Aorta (tissue), 5 donors: Measurements from ENCODE around the gene ADAP1. TPM values are rescaled to one million over a fixed set of nuclear protein-coding genes. Genes with fewer than 3 reads are reported as not detected.
"Not testable (repeated sequence)": the region's sequence is repeated elsewhere in the genome, so short reads cannot be mapped to it uniquely, and the experiment has no call there.

Experiments
- ATAC-seq: fragments of 200-7000 bp; cut with Tn5 transposase; one replicate; pipeline ENCODE4 v1.9.1; 2022; ENCODE audit warnings: moderate library complexity; ENCODE audit not compliant: low FRiP score
- DNase-seq, 2 donors: peaks; one replicate each; pipeline ENCODE4 v3.0.0-alpha.2; 2020
- H3K27ac ChIP-seq, 2 donors: one replicate each; pipeline ENCODE4 v1.5.1; 2013; ENCODE audit warnings: low read length in 2 of 2, mild to moderate bottlenecking in 2 of 2, moderate library complexity in 2 of 2, control low read depth in 1 of 2, inconsistent platforms in 1 of 2, low read depth in 1 of 2
- H3K27me3 ChIP-seq, 2 donors: one replicate each; pipeline ENCODE4 v1.6.1; 2013; ENCODE audit warnings: control low read depth in 1 of 2, low read length in 1 of 2, mild to moderate bottlenecking in 1 of 2, moderate library complexity in 1 of 2; ENCODE audit not compliant: insufficient read depth in 2 of 2, control insufficient read depth in 1 of 2
- H3K36me3 ChIP-seq, 2 donors: one replicate each; pipeline ENCODE4 v1.6.1; 2013; ENCODE audit warnings: control low read depth in 1 of 2, low read length in 1 of 2, mild to moderate bottlenecking in 1 of 2; ENCODE audit not compliant: insufficient read depth in 2 of 2, control insufficient read depth in 1 of 2
- H3K4me1 ChIP-seq, 2 donors: one replicate each; pipeline ENCODE4 v1.6.1; 2013; ENCODE audit warnings: low read length in 2 of 2, control low read depth in 1 of 2, mild to moderate bottlenecking in 1 of 2, moderate library complexity in 1 of 2; ENCODE audit not compliant: insufficient read depth in 2 of 2, control insufficient read depth in 1 of 2
- H3K4me3 ChIP-seq, 2 donors: one replicate each; pipeline ENCODE4 v1.5.1; 2013; ENCODE audit warnings: low read length in 2 of 2, control low read depth in 1 of 2, mild to moderate bottlenecking in 1 of 2
- H3K9me3 ChIP-seq: one replicate; pipeline ENCODE4 v1.6.1; 2013; ENCODE audit warnings: mild to moderate bottlenecking, low read length; ENCODE audit not compliant: control insufficient read depth
- WGBS, 2 donors: extraction: QIAGEN DNeasy Blood & Tissue Kit; methylation state at CpG; one replicate each; pipeline ENCODE4 v1.1.7; 2013; 5-methylcytosine and 5-hydroxymethylcytosine counted together
- intact Hi-C, 2 donors: fragments of 100-400 bp; cut with DNase I; formaldehyde crosslinking; loops; one replicate each; pipeline versions ENCODE4 v1.14.2 to v1.15.0; 2022
- polyA plus RNA-seq, 2 donors: library from polyadenylated mRNA; stranded (reverse); fragments of 200-250 nt; gene quantifications; one replicate each; pipeline ENCODE4 v1.2.3, GENCODE V29; 2013
- total RNA-seq, 2 donors: library from RNA; stranded (reverse); fragmentation: NEBNext Ultra II Directional; extraction: Animal tissue kit (Norgen Biotek cat#: 25700); gene quantifications; one replicate each; pipeline ENCODE4 v1.2.1, GENCODE V29; 2021
- donor health status: healthy with polysubstance abuse.
- donor health status: Bipolar disorder and iron deficiency.
- donor health status: DM: no; HTN: no; CAD: no.
- donor health status: DM: no; HTN: no; CAD: no.
- donor health status: DM: yes; HTN: yes; CAD: no.

ADAP1 gene
- total and polyA plus RNA-seq, 4 donors = 4.3 to 16.9 (median 11.4) TPM

DNA sequence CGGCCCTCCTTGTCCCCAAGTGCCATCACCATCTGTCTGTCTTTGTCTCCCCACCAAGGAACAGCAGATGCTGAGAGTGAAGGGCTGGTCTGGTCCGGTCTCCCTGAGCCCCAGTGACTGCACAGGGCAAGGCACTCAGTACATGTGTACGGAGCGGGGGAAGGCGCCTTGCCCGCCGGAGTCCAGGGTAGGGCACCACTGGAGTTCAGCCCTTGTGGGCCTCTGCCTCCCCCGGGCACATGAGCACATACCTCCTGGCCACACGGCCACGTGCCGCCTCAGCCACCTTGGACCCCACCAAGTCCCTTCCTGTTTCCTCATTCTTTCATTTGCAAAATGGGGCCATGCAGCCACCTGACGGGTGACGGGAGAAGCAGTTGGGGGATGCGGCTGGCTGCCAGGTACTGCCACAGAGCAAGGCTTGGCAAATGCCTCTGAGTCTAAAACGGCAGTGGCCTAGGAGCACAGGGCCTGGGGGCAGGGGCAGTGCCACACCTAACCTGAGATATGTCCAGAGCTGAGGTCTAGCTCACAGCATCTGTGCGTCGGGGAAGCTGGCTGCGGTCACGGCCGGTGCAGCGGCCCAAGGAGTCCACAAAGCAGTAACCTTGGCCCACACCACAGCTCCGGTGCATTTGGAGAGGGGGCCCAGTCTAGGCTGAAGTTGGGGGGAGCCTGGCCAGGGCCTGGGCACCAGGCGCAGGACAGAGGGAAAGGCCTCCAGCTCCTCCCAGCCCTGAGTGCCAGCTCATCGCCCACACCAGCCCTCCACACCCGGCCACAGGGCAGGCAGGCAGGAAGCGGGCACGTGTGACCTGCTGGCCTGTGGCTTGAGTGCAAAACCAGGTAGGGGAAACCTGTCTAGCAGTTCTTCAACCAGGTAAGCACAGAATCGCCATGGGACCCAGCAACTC is 5.2 kb downstream of the ADAP1 start:
- WGBS, 2 donors = 93 to 94% methylated on average over 27 to 28 of the region's 28 CpGs
- intact Hi-C loops = no loop called here
- no peaks in the 10 kb centered on the region for H3K27me3 ChIP-seq
- DNase-seq (peak; percentile 33 to 58), ATAC-seq (no peak)
- no peak overlapping the region for H3K4me3 ChIP-seq
- no peaks in the 10 kb centered on the region for H3K9me3 ChIP-seq
- H3K27ac ChIP-seq = no peak overlapping the region
- no peaks in the 10 kb centered on the region for H3K36me3 ChIP-seq
- no peaks in the 10 kb centered on the region for H3K4me1 ChIP-seq

DNA sequence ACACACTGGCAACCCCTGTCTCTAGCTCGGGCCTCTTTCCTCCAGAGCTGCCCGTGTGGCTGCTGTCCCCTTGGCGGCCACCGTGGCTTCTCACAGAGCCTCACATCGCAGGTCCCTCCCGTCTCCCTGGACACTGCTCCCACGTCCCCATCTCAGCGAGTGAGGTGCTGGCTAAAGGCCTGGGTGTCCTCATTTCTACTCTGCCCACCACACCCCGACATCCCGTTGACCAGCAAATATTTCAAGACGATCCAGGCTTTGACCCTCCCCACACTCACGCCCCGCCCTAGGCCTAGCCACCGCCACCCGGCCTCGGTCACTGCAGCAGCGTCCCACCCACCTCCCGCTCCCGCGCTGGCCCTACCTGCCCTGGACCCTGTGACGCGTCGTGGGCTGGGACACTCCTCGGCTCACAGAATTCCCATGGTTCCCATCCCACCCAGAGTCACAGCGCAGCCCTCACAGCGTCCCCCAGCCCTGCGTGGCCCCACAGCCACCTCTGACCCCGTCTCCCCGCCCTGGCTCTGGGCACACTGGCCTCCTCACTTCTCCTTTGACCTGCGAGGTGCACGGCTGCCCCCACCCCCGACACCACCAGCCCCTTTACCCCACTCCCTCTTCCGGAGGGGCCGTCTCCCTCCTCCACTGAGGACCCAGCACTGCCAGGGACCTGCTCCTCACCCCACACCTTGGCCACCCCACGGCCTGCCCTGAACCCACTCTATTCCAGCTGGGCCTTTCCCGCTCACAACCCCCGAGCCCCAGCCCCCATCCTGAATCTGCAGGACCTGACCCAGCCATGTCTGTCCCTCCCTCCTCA is 6.9 kb downstream of the ADAP1 start:
- WGBS, 2 donors = 93% methylated on average over 37 of the region's 37 CpGs
- no peaks in the 10 kb centered on the region for H3K9me3 ChIP-seq
- no peak overlapping the region for H3K27ac ChIP-seq
- intact Hi-C loops = no loop called here
- ATAC-seq (no peak), DNase-seq (peak; percentile 44 to 60)
- no peaks in the 10 kb centered on the region for H3K36me3 ChIP-seq
- H3K27me3 ChIP-seq = no peaks in the 10 kb centered on the region
- H3K4me1 ChIP-seq = no peaks in the 10 kb centered on the region
- H3K4me3 ChIP-seq = no peak overlapping the region

GRCh38 chr7:946256-946996 is 8.1 kb downstream of the ADAP1 start:
- DNase-seq (peak; percentile 30 to 68), ATAC-seq (peak; percentile 15)
- Histone ChIP-seq H3K27ac (no peak overlapping the region), H3K36me3 (no peaks in the 10 kb centered on the region), H3K9me3 (no peaks in the 10 kb centered on the region), H3K4me1 (no peaks in the 10 kb centered on the region), H3K27me3 (no peaks in the 10 kb centered on the region), H3K4me3 (no peak overlapping the region)
- intact Hi-C loops = no loop called here
- 80 to 83% methylated on average over 28 to 29 of the region's 29 CpGs for WGBS, 2 donors

GRCh38 chr7:945556-946255 is 8.8 kb downstream of the ADAP1 start:
- H3K27ac ChIP-seq = no peak overlapping the region
- H3K4me3 ChIP-seq = no peak overlapping the region
- intact Hi-C loops = no loop called here
- peak; percentile 51 for ATAC-seq
- H3K4me1 ChIP-seq = no peaks in the 10 kb centered on the region
- no peaks in the 10 kb centered on the region for H3K9me3 ChIP-seq
- H3K36me3 ChIP-seq = no peaks in the 10 kb centered on the region
- WGBS, 2 donors = 82% methylated on average over 30 of the region's 30 CpGs
- DNase-seq = peak; percentile 39 to 68
- H3K27me3 ChIP-seq = no peaks in the 10 kb centered on the region

GRCh38 chr7:945147-945555 is 9.3 kb downstream of the ADAP1 start:
- no peaks in the 10 kb centered on the region for H3K4me1 ChIP-seq
- no peak overlapping the region for H3K27ac ChIP-seq

DNA sequence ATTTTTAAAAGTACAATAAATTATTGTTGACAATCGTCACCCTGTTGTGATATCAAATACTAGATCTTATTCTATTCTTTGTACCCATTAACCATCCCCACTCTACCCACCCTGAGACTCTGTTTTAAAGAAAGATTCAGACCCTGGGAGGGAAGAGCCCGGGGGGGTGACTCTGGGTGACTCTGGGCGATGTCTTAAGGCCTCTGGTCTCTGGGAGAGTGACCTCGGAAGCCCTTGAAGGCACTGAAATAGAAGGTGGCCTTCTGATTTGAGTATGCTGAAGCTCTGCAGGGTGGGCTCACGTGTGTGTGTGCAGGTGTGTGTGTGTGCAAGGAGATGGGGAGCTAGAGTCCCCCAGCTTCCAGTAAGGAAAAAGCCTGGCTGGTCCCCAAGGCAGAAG is 9.7 kb downstream of the ADAP1 start:
- Histone ChIP-seq H3K9me3 (no peaks in the 10 kb centered on the region), H3K4me3 (no peak overlapping the region), H3K27ac (no peak overlapping the region), H3K36me3 (no peaks in the 10 kb centered on the region), H3K27me3 (no peaks in the 10 kb centered on the region), H3K4me1 (no peaks in the 10 kb centered on the region)
- 92 to 94% methylated on average over 5 of the region's 5 CpGs for WGBS, 2 donors
- DNase-seq (peak in 1 of 2 donors; percentile 31), ATAC-seq (no peak)
- intact Hi-C loops = no loop called here

More at GRCh38 chr7:945147-945555, 9.3 kb downstream of the ADAP1 start:
- Histone ChIP-seq H3K9me3 (no peaks in the 10 kb centered on the region), H3K27me3 (no peaks in the 10 kb centered on the region), H3K4me3 (no peak overlapping the region), H3K36me3 (no peaks in the 10 kb centered on the region)
- intact Hi-C loops = no loop called here
- 84 to 89% methylated on average over 13 of the region's 13 CpGs for WGBS, 2 donors
- ATAC-seq = no peak
- peak; percentile 31 to 69 for DNase-seq

DNA sequence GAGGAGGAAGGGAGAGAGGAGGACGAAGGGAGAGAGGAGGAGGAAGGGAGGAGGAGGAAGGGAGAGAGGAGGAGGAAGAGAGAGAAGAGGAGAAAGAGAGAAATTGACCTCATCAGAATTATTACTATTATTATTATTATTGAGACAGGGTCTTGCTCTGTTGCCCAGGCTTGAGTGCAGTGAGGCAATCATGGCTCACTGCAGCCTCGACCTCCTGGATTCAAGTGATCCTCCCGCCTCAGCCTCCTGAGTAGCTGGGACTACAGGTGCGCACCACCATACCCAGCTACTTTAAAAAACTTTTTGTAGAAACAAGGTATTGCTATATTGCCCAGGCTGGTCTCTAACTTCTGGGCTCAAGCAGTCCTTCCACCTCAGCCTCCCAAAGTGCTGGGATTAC is 10.7 kb downstream of the ADAP1 start:
- 79 to 91% methylated on average over 4 of the region's 4 CpGs for WGBS, 2 donors
- DNase-seq = peak in 1 of 2 donors; percentile 12
- H3K4me1 ChIP-seq, H3K27ac ChIP-seq, H3K27me3 ChIP-seq, H3K9me3 ChIP-seq, H3K4me3 ChIP-seq, intact Hi-C loops, H3K36me3 ChIP-seq, ATAC-seq: not testable (repeated sequence)
